Measurements from ENCODE around the gene CDC6. TPM values are rescaled to one million over a fixed set of nuclear protein-coding genes. Genes with fewer than 3 reads are reported as not detected.

The CDC6 gene
- total RNA-seq, 1 donor from 2014 or later = 0.55 TPM

DNA sequence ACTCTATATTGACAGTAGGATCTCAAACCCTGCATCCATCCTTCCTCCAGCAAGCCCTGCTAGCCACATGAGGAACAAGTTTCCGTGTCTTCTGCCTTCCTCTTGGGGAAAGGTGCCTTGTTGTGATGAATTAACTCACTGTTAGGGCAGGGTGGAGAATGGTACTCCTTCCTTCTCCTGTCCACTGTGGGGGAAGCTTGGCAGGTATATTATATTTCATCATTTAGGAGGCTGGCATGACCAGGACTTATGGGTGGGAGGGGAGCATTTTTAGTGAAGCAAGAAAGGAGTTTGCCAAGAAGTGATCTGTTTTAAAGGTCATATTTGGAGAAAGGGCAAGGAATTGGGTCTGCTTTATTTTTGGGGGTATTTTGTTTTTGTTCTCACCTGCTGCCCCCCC lies 9.3 kb upstream of the CDC6 start:
- H3K36me3 ChIP-seq = peaks cover 93% of the 10 kb centered on the region

DNA sequence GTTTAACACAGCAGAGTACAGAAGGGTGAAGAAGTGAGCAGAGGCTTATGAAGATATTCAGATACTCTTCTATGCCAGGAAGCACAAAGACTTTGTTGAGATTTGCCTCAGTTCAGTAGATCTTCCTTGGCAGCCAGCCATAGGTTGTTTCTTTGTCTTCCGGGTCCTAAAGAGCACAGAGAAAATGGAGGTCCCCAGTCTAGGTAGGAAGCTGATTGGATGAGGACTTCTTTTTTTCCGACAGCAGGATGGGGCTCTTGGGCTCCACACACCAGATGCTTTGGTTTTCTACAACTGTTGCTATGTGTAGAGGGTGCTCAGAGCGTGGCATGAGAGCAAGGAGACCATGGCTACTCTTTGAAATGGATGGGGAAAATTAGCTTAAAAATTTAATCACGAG lies 8.3 kb upstream of the CDC6 start:
- Histone ChIP-seq H3K27me3 (ENCODE audit: low read depth) (no peaks in the 10 kb centered on the region), H3K4me3 (no peak overlapping the region), H3K4me1 (peaks cover 12% of the 10 kb centered on the region), H3K36me3 (peaks cover 83% of the 10 kb centered on the region), H3K9me3 (replicated peaks) (no peaks in the 10 kb centered on the region), H3K27ac (replicated peaks) (no peak overlapping the region)
- no peak for DNase-seq
- intact Hi-C loops (cut with micrococcal nuclease) = no loop called here
- TF ChIP-seq, protein P1, sequence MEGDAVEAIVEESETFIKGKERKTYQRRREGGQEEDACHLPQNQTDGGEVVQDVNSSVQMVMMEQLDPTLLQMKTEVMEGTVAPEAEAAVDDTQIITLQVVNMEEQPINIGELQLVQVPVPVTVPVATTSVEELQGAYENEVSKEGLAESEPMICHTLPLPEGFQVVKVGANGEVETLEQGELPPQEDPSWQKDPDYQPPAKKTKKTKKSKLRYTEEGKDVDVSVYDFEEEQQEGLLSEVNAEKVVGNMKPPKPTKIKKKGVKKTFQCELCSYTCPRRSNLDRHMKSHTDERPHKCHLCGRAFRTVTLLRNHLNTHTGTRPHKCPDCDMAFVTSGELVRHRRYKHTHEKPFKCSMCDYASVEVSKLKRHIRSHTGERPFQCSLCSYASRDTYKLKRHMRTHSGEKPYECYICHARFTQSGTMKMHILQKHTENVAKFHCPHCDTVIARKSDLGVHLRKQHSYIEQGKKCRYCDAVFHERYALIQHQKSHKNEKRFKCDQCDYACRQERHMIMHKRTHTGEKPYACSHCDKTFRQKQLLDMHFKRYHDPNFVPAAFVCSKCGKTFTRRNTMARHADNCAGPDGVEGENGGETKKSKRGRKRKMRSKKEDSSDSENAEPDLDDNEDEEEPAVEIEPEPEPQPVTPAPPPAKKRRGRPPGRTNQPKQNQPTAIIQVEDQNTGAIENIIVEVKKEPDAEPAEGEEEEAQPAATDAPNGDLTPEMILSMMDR (IDR thresholded peaks at IDR 0.05; ENCODE audit: borderline replicate concordance) = no peak

More for the DNA sequence above, 9.3 kb upstream of the CDC6 start:
- H3K27me3 ChIP-seq (ENCODE audit: low read depth) = no peaks in the 10 kb centered on the region
- H3K9me3 ChIP-seq (replicated peaks) = no peaks in the 10 kb centered on the region
- no peak overlapping the region for H3K27ac ChIP-seq (replicated peaks)
- H3K4me3 ChIP-seq = no peak overlapping the region
- intact Hi-C loops (cut with micrococcal nuclease) = no loop called here
- TF ChIP-seq, protein P1 (IDR thresholded peaks at IDR 0.05; ENCODE audit: borderline replicate concordance) = no peak
- H3K4me1 ChIP-seq = peaks cover 2% of the 10 kb centered on the region
- DNase-seq = no peak

DNA sequence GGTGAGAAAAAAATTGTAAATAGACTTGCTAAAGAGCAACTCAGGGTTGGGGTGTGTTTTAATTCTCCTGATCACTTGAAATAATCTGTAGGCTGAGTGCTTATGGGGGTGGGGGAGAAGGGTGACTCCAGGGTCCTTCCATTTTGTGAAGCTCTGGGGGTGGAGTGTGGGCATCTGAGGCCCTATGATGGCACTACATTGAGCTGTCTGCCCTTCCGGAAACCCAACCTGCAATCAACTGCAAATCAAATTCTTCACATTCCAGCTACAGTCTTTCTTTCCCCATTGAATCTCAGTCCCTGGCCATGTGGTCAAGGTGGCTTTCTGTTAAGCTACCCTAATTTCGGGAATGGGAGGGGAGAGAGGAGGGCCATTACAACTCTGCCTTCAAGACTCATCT lies 6.0 kb upstream of the CDC6 start:
- TF ChIP-seq, protein P1 (IDR thresholded peaks at IDR 0.05; ENCODE audit: borderline replicate concordance) = no peak
- no peak overlapping the region for H3K27ac ChIP-seq (replicated peaks)
- intact Hi-C loops (cut with micrococcal nuclease) = no loop called here
- no peaks in the 10 kb centered on the region for H3K9me3 ChIP-seq (replicated peaks)
- H3K4me1 ChIP-seq = peaks cover 21% of the 10 kb centered on the region
- no peak overlapping the region for H3K4me3 ChIP-seq
- H3K36me3 ChIP-seq = peaks cover 60% of the 10 kb centered on the region
- H3K27me3 ChIP-seq (ENCODE audit: low read depth) = no peaks in the 10 kb centered on the region
- DNase-seq = no peak

DNA sequence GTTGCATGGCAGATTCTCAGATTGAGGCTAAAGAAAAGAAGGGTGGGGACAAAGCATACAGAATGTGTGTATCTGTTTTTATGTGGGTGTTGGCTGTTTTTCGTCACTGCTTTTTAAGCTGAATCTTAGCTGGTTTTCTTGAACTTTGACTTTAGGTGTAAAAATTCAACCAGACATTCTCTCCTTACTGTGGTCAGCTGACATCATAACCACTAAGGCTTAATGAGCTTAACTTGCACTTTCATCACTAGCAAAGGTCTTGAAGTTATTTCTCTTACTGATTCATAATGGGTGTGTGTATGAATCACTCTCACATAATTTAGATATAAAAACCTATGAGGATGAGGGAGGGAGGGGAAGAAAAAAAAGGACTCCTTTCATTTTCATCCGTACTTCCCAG lies 4.0 kb upstream of the CDC6 start:
- TF ChIP-seq, protein P1 (IDR thresholded peaks at IDR 0.05; ENCODE audit: borderline replicate concordance) = no peak
- Histone ChIP-seq H3K9me3 (replicated peaks) (no peaks in the 10 kb centered on the region), H3K4me1 (peaks cover 36% of the 10 kb centered on the region), H3K27ac (replicated peaks) (peak overlapping the region; percentile 59), H3K4me3 (no peak overlapping the region), H3K27me3 (ENCODE audit: low read depth) (no peaks in the 10 kb centered on the region), H3K36me3 (peaks cover 40% of the 10 kb centered on the region)
- intact Hi-C loops (cut with micrococcal nuclease) = no loop called here
- DNase-seq = no peak

DNA sequence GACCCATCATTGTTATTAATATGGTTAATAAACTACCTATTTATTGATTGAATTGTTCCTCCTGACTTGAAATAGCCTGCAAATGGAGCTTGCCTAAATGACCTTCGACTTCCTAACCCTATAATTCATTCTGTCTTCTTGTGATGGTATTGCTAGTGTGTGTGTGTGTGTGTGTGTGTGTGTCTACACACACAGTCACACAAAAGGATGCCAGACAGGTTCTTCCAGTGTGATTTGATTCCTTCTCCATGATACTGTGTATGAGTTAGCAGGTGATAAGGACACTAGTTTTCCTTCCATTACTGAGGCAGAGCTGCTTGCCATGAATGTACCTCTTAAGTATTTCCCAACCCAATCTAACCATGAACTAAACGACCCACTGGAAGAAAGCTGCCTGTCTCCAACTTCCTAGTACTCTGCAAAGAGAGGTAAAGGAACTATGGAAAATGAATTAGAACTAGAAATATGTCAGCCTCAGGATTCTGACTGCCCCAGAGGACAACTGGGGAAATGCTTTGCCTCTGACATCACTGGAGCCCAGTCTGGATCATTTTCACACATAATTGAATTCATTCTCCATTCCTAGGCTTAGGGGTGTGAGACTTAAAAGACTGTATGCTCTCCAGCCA lies 3.5 kb upstream of the CDC6 start:
- H3K27ac ChIP-seq (replicated peaks) = peak overlapping the region; percentile 59
- H3K4me1 ChIP-seq = peaks cover 40% of the 10 kb centered on the region
- no peak for DNase-seq
- no peaks in the 10 kb centered on the region for H3K27me3 ChIP-seq (ENCODE audit: low read depth)
- no peaks in the 10 kb centered on the region for H3K9me3 ChIP-seq (replicated peaks)
- intact Hi-C loops (cut with micrococcal nuclease) = no loop called here
- TF ChIP-seq, protein P1 (IDR thresholded peaks at IDR 0.05; ENCODE audit: borderline replicate concordance) = peak; percentile 34
- peaks cover 35% of the 10 kb centered on the region for H3K36me3 ChIP-seq
- no peak overlapping the region for H3K4me3 ChIP-seq

All from left ventricle myocardium inferior (tissue), 1 donor.